Measurements from ENCODE around the gene HACD3.
"Not testable (repeated sequence)": the region's sequence is repeated elsewhere in the genome, so short reads cannot be mapped to it uniquely, and the experiment has no call there.

HACD3 gene

DNA sequence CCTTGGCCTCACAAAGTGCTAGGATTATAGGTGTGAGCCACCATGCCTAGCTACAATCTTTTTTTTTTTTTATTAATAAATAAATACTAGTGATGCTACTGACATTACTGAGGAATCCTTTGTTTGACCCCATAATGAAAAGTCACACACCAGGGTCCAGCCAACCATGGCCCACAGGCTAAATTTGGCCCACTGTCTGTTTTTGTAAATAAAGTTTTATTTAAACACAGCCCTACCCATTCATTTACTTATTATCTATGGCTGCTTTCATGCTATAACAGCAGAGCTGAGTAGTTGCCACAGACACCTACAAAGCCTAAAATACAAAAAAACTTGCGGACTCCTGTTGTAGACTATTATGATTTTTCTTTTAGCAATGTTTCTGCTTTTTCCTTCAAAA, 73.3 kb downstream of the HACD3 start:
- Histone ChIP-seq H3K27me3 (ENCODE audit: insufficient read depth, insufficient read length) (no peaks in the 10 kb centered on the region), H3K9ac (ENCODE audit: insufficient read length, low read depth) (no peak overlapping the region), H3K9me3 (ENCODE audit: insufficient read depth, low read length) (no peaks in the 10 kb centered on the region), H3K4me3 (ENCODE audit: insufficient read length, low read depth) (no peak overlapping the region), H3K36me3 (ENCODE audit: insufficient read depth, insufficient read length, low read length) (peaks cover 74% of the 10 kb centered on the region), H3K4me1 (ENCODE audit: insufficient read depth, insufficient read length) (no peaks in the 10 kb centered on the region)
- TF ChIP-seq YY1 (IDR thresholded peaks at IDR 0.05; ENCODE audit: insufficient read depth, insufficient read length) (no peak), ZNF274 (IDR thresholded peaks at IDR 0.05; ENCODE audit: low read depth, low read length) (no peak), SUZ12 (IDR thresholded peaks at IDR 0.05; ENCODE audit: extremely low read depth, insufficient read depth, insufficient read length) (no peak)
- DNase-seq (ENCODE audit: low read depth, low spot score) = no peak

- peaks cover 18% of the 10 kb centered on the region for H3K36me3 ChIP-seq (ENCODE audit: insufficient read depth, insufficient read length, low read length)
- TF ChIP-seq YY1 (IDR thresholded peaks at IDR 0.05; ENCODE audit: insufficient read depth, insufficient read length) = no peak
- TF ChIP-seq SUZ12 (IDR thresholded peaks at IDR 0.05; ENCODE audit: extremely low read depth, insufficient read depth, insufficient read length) = no peak
- no peak for TF ChIP-seq ZNF274 (IDR thresholded peaks at IDR 0.05; ENCODE audit: low read depth, low read length)
- DNase-seq (ENCODE audit: low read depth, low spot score) = peak; percentile 96
These were observed 80.8 kb downstream of the HACD3 start, which contains the start of gene INTS14 for GRCh38 chr15:65610871-65611718. TSS of gene INTS14 (minus strand) at chr15:65611131. CDS start at chr15:65607380, 3,751 bp downstream.

DNA sequence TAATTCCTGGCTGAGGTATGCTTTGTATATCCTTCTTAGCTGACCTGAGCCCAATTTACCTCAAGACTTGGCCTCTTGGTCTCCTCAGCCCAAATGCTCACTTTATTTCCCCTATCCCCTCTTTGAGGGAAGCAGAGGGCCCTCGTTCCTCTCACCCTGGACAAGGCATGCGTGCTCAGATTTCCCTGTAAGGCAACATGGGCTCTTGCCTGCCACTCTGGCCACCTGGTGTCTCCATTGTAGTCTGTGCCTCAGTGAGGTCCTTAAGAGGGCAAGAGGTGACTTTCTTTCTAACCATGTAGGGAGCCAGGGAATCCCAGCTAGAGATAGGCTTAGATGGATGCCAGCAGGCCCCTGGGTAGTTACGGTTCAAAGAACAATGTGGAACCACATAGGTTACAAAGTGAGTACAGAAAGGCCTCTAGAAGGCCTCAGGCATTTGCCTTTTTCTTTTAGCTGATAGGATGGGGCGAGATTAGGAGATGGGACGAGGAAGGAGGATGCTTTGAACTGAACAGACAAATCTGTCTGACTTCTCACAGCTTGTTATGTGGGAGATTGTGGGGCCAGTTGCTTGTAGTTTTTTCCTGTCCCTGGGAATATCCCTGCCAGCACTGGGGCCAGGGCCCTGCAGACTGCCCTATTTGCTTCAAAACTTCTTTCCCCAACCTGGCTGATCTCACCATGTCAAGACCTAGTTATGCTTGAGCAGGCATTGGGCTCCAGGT, 81.8 kb downstream of the HACD3 start:
- Histone ChIP-seq H3K27me3 (ENCODE audit: insufficient read depth, insufficient read length) (no peaks in the 10 kb centered on the region), H3K4me1 (ENCODE audit: insufficient read depth, insufficient read length) (no peaks in the 10 kb centered on the region)
- no peak for DNase-seq (ENCODE audit: low read depth, low spot score)

More at GRCh38 chr15:65610871-65611718, 80.8 kb downstream of the HACD3 start, which contains the start of gene INTS14:
- H3K9ac ChIP-seq (ENCODE audit: insufficient read length, low read depth) = peak within 1 kb of the TSS; percentile 97
- H3K9me3 ChIP-seq (ENCODE audit: insufficient read depth, low read length) = no peaks in the 10 kb centered on the region
- H3K27me3 ChIP-seq (ENCODE audit: insufficient read depth, insufficient read length) = no peaks in the 10 kb centered on the region
- H3K4me3 ChIP-seq (ENCODE audit: insufficient read length, low read depth) = peak within 1 kb of the TSS; percentile 97
- no peaks in the 10 kb centered on the region for H3K4me1 ChIP-seq (ENCODE audit: insufficient read depth, insufficient read length)

GRCh38 chr15:65612616-65612946, 82.3 kb downstream of the HACD3 start:
- Histone ChIP-seq H3K4me3 (ENCODE audit: insufficient read length, low read depth) (no peak overlapping the region), H3K27me3 (ENCODE audit: insufficient read depth, insufficient read length) (no peaks in the 10 kb centered on the region), H3K4me1 (ENCODE audit: insufficient read depth, insufficient read length) (no peaks in the 10 kb centered on the region), H3K9ac (ENCODE audit: insufficient read length, low read depth) (peak overlapping the region; percentile 12), H3K36me3 (ENCODE audit: insufficient read depth, insufficient read length, low read length) (peaks cover 6% of the 10 kb centered on the region), H3K9me3 (ENCODE audit: insufficient read depth, low read length) (no peaks in the 10 kb centered on the region)
- TF ChIP-seq YY1 (IDR thresholded peaks at IDR 0.05; ENCODE audit: insufficient read depth, insufficient read length) (no peak), SUZ12 (IDR thresholded peaks at IDR 0.05; ENCODE audit: extremely low read depth, insufficient read depth, insufficient read length) (no peak), ZNF274 (IDR thresholded peaks at IDR 0.05; ENCODE audit: low read depth, low read length) (no peak)
- DNase-seq (ENCODE audit: low read depth, low spot score) = no peak

More for the DNA sequence above, 81.8 kb downstream of the HACD3 start:
- Histone ChIP-seq H3K9me3 (ENCODE audit: insufficient read depth, low read length) (no peaks in the 10 kb centered on the region), H3K4me3 (ENCODE audit: insufficient read length, low read depth) (peak overlapping the region; percentile 97), H3K36me3 (ENCODE audit: insufficient read depth, insufficient read length, low read length) (peaks cover 10% of the 10 kb centered on the region), H3K9ac (ENCODE audit: insufficient read length, low read depth) (peak overlapping the region; percentile 83)
- TF ChIP-seq ZNF274 (IDR thresholded peaks at IDR 0.05; ENCODE audit: low read depth, low read length) (no peak), SUZ12 (IDR thresholded peaks at IDR 0.05; ENCODE audit: extremely low read depth, insufficient read depth, insufficient read length) (no peak), YY1 (IDR thresholded peaks at IDR 0.05; ENCODE audit: insufficient read depth, insufficient read length) (no peak)

GRCh38 chr15:65612949-65613744, 82.9 kb downstream of the HACD3 start:
- H3K36me3 ChIP-seq (ENCODE audit: insufficient read depth, insufficient read length, low read length) = peaks cover 6% of the 10 kb centered on the region
- no peaks in the 10 kb centered on the region for H3K4me1 ChIP-seq (ENCODE audit: insufficient read depth, insufficient read length)
- TF ChIP-seq ZNF274 (IDR thresholded peaks at IDR 0.05; ENCODE audit: low read depth, low read length) (no peak), SUZ12 (IDR thresholded peaks at IDR 0.05; ENCODE audit: extremely low read depth, insufficient read depth, insufficient read length) (no peak), YY1 (IDR thresholded peaks at IDR 0.05; ENCODE audit: insufficient read depth, insufficient read length) (no peak)
- H3K9ac ChIP-seq (ENCODE audit: insufficient read length, low read depth) = no peak overlapping the region
- no peaks in the 10 kb centered on the region for H3K9me3 ChIP-seq (ENCODE audit: insufficient read depth, low read length)
- DNase-seq (ENCODE audit: low read depth, low spot score) = no peak
- no peak overlapping the region for H3K4me3 ChIP-seq (ENCODE audit: insufficient read length, low read depth)
- no peaks in the 10 kb centered on the region for H3K27me3 ChIP-seq (ENCODE audit: insufficient read depth, insufficient read length)

GRCh38 chr15:65615887-65616286, 85.6 kb downstream of the HACD3 start:
- not testable (repeated sequence) for H3K36me3 ChIP-seq (ENCODE audit: insufficient read depth, insufficient read length, low read length); H3K9me3 ChIP-seq (ENCODE audit: insufficient read depth, low read length); H3K4me1 ChIP-seq (ENCODE audit: insufficient read depth, insufficient read length); H3K27me3 ChIP-seq (ENCODE audit: insufficient read depth, insufficient read length); H3K9ac ChIP-seq (ENCODE audit: insufficient read length, low read depth); H3K4me3 ChIP-seq (ENCODE audit: insufficient read length, low read depth); DNase-seq (ENCODE audit: low read depth, low spot score)
